ENCODE data around the gene HOXA4.
A peak's percentile ranks its signal among the peaks of the same experiment; 100 is the strongest.

The HOXA4 gene

DNA sequence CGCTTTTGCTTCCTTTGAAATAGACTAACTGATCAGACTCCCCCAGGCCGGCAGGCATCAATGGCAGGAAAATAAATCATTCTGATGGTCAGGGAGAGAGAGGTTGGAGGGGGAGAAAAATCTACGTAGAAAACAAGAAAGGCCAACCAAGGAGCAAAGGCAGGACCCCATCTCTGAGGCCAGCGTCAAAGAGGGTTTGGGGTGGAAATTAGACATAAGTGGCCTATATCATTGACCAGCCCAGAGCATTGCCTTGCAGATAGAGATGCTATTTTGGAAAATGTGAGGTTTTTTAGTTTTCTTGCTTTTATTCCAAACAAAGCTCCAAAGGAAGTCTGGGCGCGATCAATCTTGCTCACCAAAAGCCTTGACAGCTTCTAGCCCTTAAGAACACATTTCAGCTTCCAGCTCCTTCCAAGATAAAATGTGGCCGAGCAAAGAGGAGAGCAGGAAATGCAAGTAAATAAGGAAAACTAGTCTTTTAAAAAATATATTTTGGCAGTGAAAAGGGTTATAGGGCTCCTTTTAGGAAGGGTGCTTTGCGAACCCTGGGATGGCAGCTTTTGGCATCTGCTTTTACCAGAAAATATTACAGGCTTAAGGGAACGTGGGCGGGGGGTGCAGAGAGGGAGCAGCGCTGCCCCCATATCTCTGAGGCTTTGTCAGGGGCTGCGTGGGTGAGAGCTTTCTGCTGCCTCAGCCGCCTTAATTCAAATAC lies 26.1 kb downstream of the HOXA4 start:
- no peak for DNase-seq (ENCODE audit: low read depth)

DNA sequence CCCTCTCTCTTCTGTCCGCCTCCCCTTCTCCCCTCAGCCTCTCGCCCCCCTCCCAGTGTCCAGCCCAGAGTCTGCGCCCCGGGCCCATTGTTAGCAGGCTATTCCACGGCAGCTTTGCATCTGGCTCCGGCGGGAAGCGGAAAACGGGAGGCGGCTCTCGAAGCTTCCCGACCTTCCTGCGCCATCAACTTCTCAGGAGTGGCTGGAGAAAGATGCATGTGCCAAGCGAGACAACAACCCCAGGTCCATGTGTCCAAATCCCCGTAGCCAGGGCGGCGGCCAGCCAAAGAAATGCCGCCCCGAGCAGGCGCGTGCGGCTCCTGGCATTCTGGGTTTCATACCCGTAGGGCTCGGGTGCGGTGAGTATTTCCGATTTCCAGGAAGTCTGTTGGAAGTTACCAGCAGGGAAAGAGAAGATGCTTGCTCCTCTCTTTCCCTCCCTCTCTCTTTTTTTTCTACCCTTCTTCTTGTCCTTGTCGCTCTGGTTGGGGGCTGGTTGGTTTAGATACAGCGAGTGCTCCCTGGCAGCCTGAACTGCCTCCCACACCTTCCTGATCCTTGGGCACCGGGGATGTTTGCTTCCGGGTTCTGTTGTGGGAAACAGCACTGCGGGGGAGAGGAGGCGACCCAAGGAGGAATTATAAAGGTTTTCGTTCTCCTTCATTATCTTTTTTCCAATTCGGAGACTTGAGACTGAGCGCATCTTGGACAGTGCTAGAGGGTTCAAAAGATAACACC lies 26.9 kb downstream of the HOXA4 start:
- no peak for DNase-seq (ENCODE audit: low read depth)

DNA sequence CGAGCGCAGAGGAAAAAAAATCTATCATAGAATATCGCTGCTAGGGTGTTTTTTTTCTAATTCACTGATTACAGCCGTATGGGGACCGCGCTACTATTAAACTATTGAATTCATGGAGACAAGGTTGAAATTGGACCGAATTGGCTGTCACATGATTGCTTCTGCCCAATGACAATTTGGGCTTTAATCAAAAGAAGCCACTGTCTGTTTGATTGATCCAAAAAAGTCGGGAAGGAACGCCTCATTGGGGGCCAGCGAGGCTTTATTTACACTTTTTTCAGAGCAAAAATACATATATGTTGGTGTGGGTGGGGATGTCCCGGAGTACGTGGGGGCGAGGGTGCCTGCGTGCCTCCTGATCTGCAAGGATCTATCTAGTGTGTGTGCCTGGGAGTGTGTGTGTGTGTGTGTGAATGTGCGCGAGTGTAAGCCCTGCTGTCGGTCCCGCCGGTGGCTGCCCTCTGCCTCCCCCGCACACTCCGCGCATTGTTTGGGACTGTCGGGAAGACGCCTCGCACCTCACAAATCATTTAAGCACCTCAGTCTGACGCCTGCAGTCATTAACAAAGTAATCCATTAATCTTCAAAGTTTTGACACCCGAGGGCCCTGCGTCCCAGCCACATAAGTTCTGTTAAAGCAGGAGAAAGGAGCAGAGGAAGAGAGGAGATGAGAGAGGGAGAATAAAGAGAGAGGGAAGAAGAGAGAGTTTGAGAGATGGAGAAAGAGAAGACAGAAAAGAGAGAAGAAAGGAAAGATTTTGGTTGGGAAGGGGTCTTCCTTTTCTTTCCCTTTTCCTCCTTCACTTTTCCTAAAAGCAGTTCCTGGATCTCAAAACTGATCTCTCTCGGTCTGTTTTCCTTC lies 27.7 kb downstream of the HOXA4 start, which contains the start of gene HOXA2:
HOXA2 (minus strand) TSS at position 103 of the 862 bp plus-strand sequence. CDS start 183 bp downstream, outside the sequence.
- no peak for DNase-seq (ENCODE audit: low read depth)

DNA sequence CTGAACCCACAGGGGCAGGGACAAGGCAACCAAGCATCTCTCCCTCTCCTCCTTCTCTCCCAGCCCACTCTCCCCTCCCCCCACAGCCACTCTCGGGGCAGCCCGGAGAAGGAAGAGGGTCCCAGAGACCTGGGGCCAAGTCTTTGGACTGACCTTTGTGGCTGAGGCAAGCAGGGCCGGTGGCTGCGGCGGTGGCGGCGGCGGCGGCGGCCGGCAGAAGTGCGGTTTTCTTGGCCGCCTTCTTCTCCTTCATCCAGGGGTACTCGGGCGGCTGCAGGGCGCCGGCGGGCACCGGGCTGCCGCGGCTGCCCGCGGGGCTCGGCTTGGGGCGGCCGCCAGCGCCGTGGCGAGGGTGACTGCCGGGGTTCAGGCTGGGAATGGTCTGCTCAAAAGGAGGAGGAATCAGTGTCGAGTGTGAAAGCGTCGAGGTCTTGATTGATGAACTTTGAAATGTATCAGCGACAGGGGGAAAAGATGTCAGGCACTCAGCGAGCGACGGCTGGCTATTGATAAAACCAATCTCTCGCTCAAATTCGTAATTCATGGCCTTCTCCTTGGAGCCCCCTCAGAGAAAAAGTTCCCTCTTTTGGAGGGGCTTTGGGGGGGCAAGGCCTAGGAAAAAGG lies 28.5 kb downstream of the HOXA4 start:
- no peak for DNase-seq (ENCODE audit: low read depth)

DNA sequence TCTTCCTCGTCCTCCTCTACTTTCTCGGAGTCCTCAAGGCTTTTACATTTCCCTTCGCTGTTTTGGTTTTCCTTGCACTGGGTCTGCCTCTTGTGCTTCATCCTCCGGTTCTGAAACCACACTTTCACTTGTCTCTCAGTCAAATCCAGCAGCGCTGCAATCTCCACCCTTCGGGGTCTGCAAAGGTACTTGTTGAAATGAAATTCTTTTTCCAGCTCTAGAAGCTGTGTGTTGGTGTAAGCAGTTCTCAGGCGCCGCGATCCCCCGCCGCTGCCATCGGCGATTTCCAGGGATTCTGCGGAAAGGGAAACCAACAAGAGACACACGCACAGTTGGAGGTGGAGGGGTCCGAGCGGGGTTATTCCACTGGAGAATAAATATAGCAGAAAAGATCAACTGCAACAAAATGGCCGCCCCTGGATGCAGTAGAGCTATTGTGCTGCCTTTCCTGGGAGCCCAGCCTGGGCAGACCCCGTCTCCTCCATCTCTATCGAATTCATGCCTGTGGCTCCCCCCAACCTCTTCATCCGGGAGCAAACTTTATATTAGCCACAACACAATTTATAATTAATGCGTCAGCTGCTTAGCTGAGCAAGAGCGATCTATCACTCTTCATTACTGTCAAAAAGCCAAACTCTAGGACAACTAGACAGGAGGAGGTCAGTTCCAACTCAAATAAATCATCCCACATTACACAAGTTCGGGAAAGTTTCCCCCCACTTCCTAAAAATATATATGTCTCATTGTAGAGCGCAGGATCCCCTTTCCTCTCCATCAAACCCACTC lies 29.2 kb downstream of the HOXA4 start:
- no peak for DNase-seq (ENCODE audit: low read depth)

DNA sequence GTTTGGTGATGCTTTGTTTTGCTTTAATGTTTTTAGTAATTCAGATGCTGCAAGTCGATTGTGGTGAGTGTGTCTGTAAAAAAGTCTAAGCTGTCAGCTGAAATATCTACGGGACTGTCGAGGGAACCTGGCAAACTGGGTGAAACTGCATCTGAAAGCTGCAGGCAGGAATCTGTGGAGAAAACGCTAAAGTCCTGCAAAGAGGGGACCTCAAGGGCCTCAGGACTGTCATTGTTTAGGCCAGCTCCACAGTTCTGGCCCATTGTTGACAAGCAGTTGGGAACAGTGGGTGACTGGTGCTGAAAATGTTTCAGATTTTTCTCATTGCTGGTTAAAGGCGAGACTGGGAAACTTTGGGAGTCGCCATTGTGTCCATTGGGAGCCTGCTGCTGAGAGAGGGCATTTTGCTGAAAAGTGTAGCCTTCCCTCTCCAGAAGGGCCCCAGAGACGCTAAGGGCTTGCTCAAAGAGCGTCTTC lies 29.8 kb downstream of the HOXA4 start:
- DNase-seq (ENCODE audit: low read depth), result no peak

DNA sequence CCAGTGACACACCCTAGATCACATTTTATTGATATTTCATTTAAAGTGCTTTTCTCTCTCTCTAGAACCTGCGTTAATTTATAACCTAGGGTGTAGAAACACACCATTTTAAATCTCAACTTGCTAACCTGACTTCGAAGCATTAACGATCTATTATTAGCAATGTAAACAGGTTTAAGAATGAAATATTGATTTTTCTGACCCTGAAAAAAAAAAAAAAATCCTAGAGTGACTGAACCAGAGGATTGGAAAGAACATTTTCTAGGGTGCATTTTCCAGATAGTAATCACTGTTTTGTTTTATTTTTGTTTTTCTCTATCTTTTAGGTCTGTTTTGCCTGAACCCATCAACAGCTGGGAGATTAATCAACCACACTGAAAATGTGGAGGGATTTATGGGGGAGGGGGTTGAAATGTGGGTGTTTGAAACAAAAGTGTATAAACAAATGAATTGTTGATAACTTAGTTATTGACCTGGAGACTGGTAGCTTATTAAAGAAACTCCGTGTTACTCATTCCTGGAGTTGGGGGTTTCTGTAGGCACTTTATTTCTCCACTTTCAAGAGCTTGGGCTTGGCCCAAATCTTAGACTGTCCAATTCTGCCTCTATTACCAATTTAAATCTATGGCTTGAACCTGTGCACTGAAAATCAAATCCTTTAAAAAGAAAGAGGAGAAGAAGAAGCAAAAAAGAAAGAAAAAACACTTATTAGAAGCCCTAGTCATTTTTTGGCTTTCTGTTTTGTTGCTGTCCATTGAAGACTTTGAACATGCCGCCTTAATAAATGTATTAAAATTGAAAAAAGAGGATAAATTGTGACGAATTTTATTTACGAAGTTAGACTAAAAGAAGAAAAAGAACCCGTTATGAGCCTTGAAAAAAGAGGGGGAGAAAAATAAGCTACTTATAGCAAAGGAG lies 30.8 kb downstream of the HOXA4 start:
- DNase-seq (ENCODE audit: low read depth), result no peak

DNA sequence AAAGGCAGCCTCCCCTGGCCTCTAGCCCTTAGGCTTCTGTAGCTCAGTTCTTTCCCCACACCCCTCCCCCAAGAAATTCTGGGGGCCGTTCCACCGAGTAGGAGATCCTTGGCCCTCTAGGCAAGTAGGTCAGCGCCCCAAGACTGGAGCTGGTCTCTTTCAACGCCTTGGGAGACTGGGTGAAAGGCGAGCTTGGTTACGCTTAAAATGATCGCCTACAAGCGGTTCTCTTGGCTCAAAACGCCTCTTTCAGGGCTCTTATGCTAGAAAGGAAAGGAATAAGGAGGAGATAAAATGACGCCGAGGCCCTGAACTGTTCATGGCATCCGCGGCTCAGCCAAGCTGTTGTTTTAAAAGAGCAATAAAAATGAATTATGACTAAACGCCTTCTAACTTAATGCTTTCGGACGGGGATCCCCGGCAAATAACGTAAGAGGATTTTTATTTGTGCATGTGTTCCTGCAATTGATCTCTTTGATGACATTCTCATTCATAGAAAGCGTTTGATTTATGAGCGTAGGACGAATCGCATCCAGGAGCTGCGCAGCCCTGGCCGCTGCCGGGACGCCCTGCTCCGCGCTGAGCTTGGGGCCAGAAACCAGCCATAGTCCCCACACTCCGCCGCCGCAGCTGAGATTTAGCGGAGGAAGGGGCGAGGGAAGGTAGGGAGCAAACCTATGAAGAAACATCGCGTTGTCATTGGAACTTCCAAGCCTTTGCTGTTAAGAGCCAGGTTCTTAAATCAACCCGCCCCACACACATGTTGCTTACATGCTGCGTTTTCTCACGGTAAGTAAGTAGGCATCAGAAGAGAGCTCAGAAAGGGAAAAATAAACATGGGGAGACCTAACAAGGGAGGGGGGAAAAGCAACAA lies 31.7 kb downstream of the HOXA4 start:
- no peak for DNase-seq (ENCODE audit: low read depth)

DNA sequence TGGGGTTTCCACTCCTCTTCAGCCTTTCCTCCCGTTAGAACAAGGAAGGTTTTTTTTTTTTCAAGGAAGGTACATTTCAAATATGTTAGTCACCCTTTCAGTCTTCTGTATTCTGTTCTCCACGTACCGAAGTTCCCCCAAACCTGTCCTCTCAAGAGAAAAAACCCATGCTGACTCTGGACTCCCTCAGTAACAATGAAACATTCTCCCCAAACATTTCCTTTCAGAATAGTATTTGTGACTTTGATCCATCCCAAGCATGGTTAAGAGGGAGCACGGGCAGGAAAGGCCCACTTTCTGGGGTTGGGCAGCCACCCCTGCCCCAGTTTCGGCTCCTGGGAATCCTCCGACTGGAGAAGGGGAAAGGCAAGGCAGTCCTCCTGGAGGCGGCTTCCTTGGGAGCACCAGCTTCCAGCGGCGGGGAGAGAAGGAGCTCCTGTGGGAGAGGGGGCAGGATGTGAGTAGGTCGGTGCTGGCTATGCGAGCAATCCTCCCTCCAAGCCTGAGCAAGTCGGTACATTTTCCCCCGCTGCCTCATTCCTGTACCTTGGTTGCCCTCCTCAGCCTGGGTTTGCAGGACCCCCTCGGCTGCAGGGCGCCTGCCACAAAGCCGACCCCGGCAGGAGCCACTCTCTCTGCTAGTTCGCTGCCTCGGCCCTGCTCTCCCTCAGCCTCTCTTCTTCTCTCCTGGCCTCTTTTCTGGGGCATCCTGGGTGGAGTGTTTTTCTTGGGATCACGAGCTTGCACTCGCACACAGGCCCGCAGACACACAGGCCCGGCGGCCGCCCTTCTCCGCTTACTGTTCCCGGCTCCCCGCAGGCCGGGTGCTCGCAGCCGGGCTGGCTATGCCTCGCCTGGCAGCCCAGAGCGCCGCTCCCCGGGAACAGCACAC lies 32.6 kb downstream of the HOXA4 start:
- no peak for DNase-seq (ENCODE audit: low read depth)

DNA sequence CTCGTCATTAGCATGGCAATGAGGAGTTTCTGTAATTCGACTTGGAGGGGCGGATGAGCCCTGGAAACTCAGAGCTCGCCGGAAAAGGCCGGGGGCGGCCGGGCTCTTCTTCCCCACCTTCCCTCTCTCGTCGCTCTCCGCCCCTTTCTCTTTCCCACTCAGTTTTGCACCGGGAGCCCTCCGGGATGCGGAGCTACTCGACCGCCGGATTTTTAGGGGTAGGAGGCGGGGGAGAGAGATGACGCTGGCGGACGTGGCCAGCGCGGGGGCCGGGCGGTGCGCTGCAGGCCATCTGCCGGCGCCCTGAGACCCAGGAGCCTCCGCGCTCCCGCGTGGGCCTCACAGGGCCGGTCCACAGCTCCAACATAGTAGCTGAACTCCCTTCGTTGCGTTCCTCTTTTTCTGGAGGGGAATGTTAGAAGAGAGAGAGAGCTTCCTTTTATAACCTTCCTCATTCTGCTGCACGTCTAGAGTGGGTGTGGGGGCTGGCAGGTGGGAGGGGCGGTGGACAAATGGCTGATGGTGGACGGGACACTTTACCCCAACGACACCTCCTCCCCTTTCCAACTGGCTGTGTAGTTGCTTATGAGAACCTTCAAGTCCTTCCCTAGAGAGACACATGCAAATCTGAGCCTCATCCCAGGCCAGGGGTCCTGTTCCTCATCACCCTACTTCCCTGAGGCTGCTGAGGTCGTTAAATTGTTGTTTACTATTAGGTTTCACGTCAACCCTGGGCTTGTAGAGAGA lies 33.6 kb downstream of the HOXA4 start:
- no peak for DNase-seq (ENCODE audit: low read depth)

DNA sequence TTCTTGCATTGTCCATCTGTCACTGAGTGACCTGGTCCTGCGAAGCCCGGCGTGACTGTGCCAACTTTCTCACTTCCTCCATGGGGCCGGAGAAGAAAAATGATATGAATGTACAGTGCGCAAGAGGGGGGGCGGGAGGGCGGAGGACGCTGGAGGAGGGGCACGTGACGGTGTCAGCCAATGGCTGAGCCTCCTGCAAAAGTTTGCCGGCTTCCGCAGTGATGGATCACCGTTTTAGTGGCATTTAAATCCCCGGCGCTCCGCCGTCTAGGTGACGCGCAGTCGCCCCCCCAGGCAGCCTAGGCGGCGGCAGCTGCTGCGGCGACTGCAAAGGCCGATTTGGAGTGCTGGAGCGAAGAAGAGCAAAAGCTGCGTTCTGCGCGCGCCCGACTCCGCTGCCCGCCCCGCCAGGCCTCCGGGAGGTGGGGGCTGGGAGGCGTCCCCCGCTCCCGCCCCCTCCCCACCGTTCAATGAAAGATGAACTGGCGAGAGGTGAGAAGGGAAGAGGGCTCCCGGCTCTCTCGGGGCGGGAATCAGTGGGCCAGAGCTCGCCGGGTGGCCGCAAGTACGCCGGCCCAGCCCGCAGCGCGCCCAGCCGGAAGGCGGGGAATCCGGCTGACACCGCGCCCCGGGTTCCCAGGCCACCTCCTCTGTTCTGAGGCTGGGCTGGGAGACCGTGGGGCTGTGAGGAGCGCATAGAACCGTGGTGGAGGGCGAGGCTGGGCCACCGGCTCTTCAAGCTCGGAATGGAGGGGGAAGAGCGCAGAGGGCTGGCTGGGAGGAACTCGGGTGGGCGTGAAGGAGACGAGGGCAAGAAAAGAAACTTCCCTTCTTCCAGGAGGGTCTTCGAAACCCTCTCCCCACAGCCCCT lies 34.4 kb downstream of the HOXA4 start, which contains the start of gene HOXA1:
HOXA1 (minus strand) TSS at position 104 of the 871 bp plus-strand sequence; CDS start at position 16, 88 bp downstream.
- peak; percentile 26 for DNase-seq (ENCODE audit: low read depth)

DNA sequence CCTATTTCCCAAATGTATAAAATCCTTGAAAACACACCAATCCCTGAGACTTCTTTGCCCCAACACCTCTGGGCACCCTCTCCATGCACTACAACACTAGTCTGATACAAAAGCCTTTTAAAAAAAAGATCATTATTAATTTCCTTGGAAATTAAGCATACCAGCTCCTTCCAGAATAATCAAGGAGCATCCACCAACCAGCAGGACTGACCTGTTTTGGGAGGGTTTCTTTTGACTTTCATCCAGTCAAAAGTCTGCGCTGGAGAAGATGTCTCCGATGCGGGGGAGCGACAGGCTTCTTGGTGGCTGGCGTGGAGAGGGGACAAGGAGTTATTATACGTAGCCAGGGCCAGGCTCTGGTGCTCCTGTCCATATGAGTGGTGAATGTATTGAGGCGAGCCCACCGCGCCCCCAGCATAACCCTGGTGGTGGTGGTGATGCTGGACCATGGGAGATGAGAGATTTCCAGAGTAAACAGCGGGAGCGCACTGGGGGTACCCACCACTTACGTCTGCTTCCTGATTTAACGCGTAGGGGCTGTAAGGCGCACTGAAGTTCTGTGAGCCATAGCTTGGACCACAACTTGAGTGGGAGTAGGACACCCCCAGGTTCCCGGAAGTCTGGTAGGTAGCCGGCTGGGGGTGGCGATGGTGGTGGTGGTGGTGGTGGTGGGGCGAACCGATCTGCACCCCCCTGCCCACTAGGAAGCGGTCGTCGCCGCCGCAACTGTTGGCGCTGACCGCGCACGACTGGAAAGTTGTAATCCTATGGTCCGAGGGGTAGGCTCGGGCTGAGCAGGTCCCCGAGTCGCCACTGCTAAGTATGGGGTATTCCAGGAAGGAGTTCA lies 35.3 kb downstream of the HOXA4 start:
- DNase-seq (ENCODE audit: low read depth), result no peak

DNA sequence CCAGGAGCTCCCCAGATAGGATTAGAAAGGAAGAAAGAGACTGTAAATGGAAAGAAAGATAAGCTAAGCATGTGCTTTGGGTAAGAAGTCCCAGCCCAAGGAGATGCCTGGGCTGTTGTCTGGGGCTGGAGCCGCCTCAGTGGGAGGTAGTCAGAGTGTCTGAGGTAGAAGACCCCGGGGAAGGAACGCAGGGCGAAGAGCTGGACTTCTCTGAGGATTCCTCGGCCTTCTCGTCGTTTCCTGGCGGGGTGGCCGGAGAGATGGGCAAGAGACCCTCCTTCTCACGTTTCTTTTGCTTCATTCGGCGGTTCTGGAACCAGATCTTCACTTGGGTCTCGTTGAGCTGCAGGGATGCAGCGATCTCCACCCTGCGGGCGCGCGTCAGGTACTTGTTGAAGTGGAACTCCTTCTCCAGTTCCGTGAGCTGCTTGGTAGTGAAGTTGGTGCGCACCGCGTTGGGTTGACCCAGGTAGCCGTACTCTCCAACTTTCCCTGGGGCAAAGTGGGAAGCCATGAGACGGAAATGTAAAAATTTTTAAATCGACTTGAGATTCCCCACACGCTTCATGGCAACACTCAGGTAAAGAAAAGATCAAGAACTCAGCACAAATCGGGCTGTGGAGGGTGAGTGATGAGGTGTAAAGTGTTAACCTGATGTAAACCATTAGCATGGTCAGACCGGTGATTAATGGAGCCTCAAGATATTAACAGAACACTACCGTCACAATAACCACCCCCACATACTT lies 36.1 kb downstream of the HOXA4 start:
- DNase-seq (ENCODE audit: low read depth), result no peak

DNA sequence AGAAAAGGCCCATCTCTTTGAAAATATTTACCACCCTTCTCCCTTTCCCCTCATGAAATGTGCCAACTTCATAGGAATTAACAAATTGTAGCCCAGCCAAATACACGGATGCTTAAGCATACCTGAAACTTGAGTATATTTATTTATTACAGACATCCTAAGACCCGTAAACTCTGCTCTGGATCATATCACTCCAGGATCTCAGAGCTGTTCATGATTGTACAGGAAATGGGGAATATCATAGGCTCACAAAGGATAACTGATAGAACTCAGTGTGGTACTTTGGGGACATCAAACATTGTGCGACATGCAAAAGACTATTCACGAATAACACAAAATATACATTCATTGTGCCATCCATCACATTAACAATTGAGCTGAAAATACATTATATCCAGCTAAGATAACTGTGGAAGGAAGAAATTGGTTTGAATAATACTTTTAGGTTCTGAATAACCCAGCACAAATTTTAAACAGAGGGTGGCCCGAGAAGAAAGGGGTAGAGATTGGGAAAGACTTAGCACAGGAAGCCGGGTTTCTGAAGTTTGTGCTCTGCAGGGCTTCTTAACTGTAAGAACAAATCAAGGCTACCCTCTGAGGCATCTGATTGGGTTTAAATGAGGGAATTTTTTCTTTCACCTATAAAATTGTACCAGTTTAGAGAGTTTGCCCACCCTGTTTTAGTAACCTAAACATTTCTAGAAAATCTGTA lies 37.2 kb downstream of the HOXA4 start:
- DNase-seq (ENCODE audit: low read depth), result no peak
